Skeletal muscle tissue (tissue), 4 donors: ENCODE measurements around the gene SIN3A. TPM values are rescaled to one million over a fixed set of nuclear protein-coding genes. Genes with fewer than 3 reads are reported as not detected.
"Not testable (repeated sequence)": the region's sequence is repeated elsewhere in the genome, so short reads cannot be mapped to it uniquely, and the experiment has no call there.

Source experiments
- H3K27ac ChIP-seq: one replicate; pipeline ENCODE4 v1.7.0; 2013; ENCODE audit warnings: mild to moderate bottlenecking, low read depth, low read length, inconsistent platforms
- H3K27me3 ChIP-seq, 3 donors: one replicate each; pipeline ENCODE4 v1.7.0; 2013; ENCODE audit warnings: low read length in 3 of 3; ENCODE audit not compliant: control insufficient read depth in 3 of 3, insufficient read depth in 3 of 3
- H3K36me3 ChIP-seq, 3 donors: one replicate each; pipeline ENCODE4 v1.7.0; 2013; ENCODE audit warnings: low read length in 3 of 3; ENCODE audit not compliant: control insufficient read depth in 3 of 3, insufficient read depth in 3 of 3
- H3K4me1 ChIP-seq, 3 donors: one replicate each; pipeline ENCODE4 v1.7.0; 2013; ENCODE audit warnings: low read length in 3 of 3, mild to moderate bottlenecking in 3 of 3; ENCODE audit not compliant: control insufficient read depth in 3 of 3, insufficient read depth in 3 of 3
- H3K4me3 ChIP-seq, 3 donors: one replicate each; pipeline ENCODE4 v1.7.0; 2013; ENCODE audit warnings: low read length in 3 of 3
- H3K9ac ChIP-seq, 3 donors: one replicate each; pipeline ENCODE4 v1.7.0; 2013; ENCODE audit warnings: low read length in 3 of 3, mild to moderate bottlenecking in 3 of 3, moderate library complexity in 2 of 3, low read depth in 1 of 3
- H3K9me3 ChIP-seq, 3 donors: one replicate each; pipeline ENCODE4 v1.7.0; 2013; ENCODE audit warnings: low read length in 3 of 3; ENCODE audit not compliant: control insufficient read depth in 3 of 3
- total RNA-seq: library from RNA; depleted of rRNA; stranded (reverse); fragments of >200 nt; gene quantifications from one replicate; pipeline ENCODE4 v1.2.3, GENCODE V29; 2014
- donor health status: Osteomylitis.

The SIN3A gene
- total RNA-seq, 1 donor from 2014 or later = 40.7 TPM

DNA sequence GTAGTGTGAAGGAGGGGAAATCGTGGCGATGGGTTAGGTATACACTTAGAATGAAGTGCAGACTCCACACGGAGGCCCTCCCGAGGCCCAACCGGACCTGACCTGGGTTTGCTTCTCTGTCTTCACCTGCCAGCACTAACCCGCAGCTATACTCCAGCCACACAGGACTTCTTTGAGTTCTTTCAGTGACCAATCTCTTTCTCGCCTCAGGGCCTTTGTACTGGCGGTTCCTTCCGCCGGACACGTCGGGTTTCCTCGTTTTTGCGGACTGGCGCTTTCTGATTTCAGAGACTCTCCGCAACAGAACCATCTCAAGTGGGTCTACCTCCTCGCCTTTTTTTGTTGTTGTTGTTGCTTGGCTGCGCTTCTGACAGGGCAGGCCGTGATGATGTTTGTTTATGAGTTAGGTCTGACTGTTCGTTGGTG, 104.7 kb downstream of the SIN3A start, which contains the start of gene NEIL1:
TSS of gene NEIL1 (plus strand) at position 244 of the 426 bp plus-strand sequence. CDS start 1,867 bp downstream, outside the sequence.
- H3K9me3 ChIP-seq = no peaks in the 10 kb centered on the region
- peak within 1 kb of the TSS; percentile 72 to 92 (median 88) for H3K4me3 ChIP-seq
- H3K9ac ChIP-seq = peak within 1 kb of the TSS; percentile 88 to 92 (median 92)
- no peaks in the 10 kb centered on the region for H3K27me3 ChIP-seq
- peaks cover 8 to 22% (median 10%) of the 10 kb centered on the region in 3 donors for H3K4me1 ChIP-seq
- no peaks in the 10 kb centered on the region for H3K36me3 ChIP-seq
- peak within 1 kb of the TSS; percentile 26 for H3K27ac ChIP-seq

GRCh38 chr15:75343953-75344352, 107.5 kb downstream of the SIN3A start:
- H3K4me3 ChIP-seq, H3K27me3 ChIP-seq, H3K9me3 ChIP-seq, H3K9ac ChIP-seq, H3K27ac ChIP-seq: not testable (repeated sequence)
- peaks cover 5 to 19% (median 7%) of the 10 kb centered on the region in 3 donors for H3K4me1 ChIP-seq
- peaks cover 4 to 11% (median 6%) of the 10 kb centered on the region in 3 donors for H3K36me3 ChIP-seq

- Histone ChIP-seq H3K9me3 (no peaks in the 10 kb centered on the region), H3K4me3 (no peak overlapping the region), H3K36me3 (peaks cover 4 to 11% (median 7%) of the 10 kb centered on the region in 3 donors), H3K4me1 (peaks cover 0 to 6% (median 2%) of the 10 kb centered on the region in 3 donors), H3K9ac (no peak overlapping the region), H3K27me3 (no peaks in the 10 kb centered on the region), H3K27ac (no peak overlapping the region)
These were observed 109.3 kb downstream of the SIN3A start for GRCh38 chr15:75342221-75342620.

DNA sequence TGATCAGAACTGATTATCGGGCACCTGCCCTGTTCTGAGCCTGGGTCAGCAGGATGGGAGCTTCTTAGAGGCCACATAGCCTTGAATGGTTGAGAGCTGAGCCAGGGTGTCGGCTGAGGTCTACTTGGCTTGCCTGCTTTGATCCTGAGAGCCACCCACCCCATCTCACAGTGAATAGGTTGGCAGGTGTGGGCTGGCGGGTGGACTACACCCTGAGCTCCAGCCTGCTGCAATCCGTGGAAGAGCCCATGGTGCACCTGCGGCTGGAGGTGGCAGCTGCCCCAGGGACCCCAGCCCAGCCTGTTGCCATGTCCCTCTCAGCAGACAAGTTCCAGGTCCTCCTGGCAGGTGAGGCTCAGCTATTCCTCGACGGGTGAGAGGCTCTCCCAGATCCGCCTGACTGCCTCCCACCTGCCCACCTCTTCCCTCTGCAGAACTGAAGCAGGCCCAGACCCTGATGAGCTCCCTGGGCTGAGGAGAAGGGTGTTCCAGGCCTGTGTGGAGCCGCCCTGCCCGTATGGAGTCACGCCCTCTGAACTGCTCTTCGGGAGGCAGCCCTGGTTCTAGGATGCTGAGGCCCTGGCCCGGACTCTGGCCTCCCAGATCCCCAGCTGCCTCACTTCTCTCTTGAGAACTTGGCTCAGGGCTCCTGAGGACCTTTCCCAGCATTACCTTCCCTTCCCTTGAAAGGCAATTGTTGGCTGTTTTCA, 111.8 kb downstream of the SIN3A start:
- no peak overlapping the region for H3K9ac ChIP-seq
- H3K27ac ChIP-seq = no peak overlapping the region
- H3K4me1 ChIP-seq = peaks cover 7 to 12% (median 7%) of the 10 kb centered on the region in 3 donors
- peaks cover 4 to 11% (median 7%) of the 10 kb centered on the region in 3 donors for H3K36me3 ChIP-seq
- no peaks in the 10 kb centered on the region for H3K27me3 ChIP-seq
- no peaks in the 10 kb centered on the region for H3K9me3 ChIP-seq
- no peak overlapping the region for H3K4me3 ChIP-seq

DNA sequence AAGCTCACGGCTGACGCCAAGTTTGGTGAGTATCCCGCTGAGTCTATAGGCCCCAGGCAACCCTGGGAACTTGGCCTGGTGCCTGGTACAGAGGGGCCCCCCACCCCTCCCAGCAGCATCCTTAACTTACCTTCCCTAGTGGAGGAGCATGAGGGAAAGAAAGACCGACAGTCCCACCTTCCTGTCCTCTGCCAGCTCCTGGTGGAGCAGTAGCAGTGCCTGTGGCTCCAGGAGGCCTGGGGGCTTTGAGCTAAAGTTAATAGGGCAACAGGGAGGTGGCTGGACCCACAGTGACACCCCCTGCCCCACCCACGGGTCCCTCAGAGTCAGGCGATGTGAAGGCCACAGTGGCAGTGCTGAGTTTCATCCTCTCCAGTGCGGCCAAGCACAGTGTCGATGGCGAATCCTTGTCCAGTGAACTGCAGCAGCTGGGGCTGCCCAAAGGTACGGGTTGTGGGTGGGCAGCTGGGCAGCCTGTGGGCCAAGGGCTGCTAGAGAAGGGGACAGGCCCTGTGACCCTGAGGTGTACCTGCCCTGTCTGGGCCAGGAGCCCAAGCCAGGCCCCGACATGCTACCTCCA, 112.7 kb downstream of the SIN3A start:
- H3K27me3 ChIP-seq = no peaks in the 10 kb centered on the region
- H3K9ac ChIP-seq = no peak overlapping the region
- H3K36me3 ChIP-seq = peaks cover 4 to 11% (median 7%) of the 10 kb centered on the region in 3 donors
- H3K4me1 ChIP-seq = peaks cover 7 to 12% (median 7%) of the 10 kb centered on the region in 3 donors
- no peak overlapping the region for H3K4me3 ChIP-seq
- no peak overlapping the region for H3K27ac ChIP-seq
- no peaks in the 10 kb centered on the region for H3K9me3 ChIP-seq

GRCh38 chr15:75335705-75336355, 115.7 kb downstream of the SIN3A start, which contains the start of gene COMMD4:
TSS of gene COMMD4 (plus strand) at chr15:75336063. CDS start at chr15:75336090, 27 bp downstream.
- Histone ChIP-seq H3K36me3 (peaks cover 4 to 7% (median 6%) of the 10 kb centered on the region in 3 donors), H3K27me3 (no peaks in the 10 kb centered on the region), H3K9ac (peak within 1 kb of the TSS; percentile 77 to 84 (median 80)), H3K27ac (peak within 1 kb of the TSS; percentile 44), H3K4me3 (peak within 1 kb of the TSS; percentile 57 to 90 (median 81)), H3K4me1 (peaks cover 7 to 12% (median 7%) of the 10 kb centered on the region in 3 donors), H3K9me3 (no peaks in the 10 kb centered on the region)

DNA sequence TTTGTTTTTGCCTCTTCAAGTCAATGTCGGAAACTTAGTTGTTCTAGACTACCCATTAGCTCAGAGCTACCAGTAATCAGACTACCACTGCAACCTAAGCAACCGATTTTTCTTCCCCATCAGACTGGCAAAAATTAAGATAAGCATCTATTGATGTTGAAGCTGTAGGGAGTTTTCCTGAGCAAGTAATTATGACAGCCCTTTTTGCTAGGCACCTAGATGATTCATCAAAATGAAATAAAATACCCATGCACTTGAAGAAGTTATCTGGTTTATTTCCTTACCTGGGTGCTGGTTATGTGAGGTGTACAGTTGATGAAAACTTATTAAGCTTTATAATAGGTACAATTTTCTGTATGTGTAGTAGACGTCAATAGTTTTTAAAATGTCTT, 116.2 kb downstream of the SIN3A start:
- H3K27me3 ChIP-seq = no peaks in the 10 kb centered on the region
- peak overlapping the region; percentile 44 for H3K27ac ChIP-seq
- H3K4me1 ChIP-seq = peaks cover 7 to 12% (median 7%) of the 10 kb centered on the region in 3 donors
- H3K9me3 ChIP-seq = no peaks in the 10 kb centered on the region
- H3K4me3 ChIP-seq = peak overlapping the region; percentile 57 to 90 (median 81)
- peaks cover 4 to 6% (median 5%) of the 10 kb centered on the region in 3 donors for H3K36me3 ChIP-seq
- H3K9ac ChIP-seq = peak overlapping the region; percentile 68 to 84 (median 77)

GRCh38 chr15:75333654-75334419, 117.7 kb downstream of the SIN3A start:
- peaks cover 7 to 12% (median 7%) of the 10 kb centered on the region in 3 donors for H3K4me1 ChIP-seq
- not testable (repeated sequence) for H3K9me3 ChIP-seq, H3K36me3 ChIP-seq, H3K27me3 ChIP-seq, H3K4me3 ChIP-seq, H3K27ac ChIP-seq, H3K9ac ChIP-seq

- H3K4me3 ChIP-seq = not testable (repeated sequence)
These were observed 119.4 kb downstream of the SIN3A start for GRCh38 chr15:75332093-75332492.

More at GRCh38 chr15:75332093-75332492, 119.4 kb downstream of the SIN3A start:
- H3K27me3 ChIP-seq, H3K9me3 ChIP-seq, H3K36me3 ChIP-seq, H3K9ac ChIP-seq, H3K27ac ChIP-seq: not testable (repeated sequence)
- peaks cover 7 to 12% (median 7%) of the 10 kb centered on the region in 3 donors for H3K4me1 ChIP-seq
